ENCODE results near the gene GRAMD2A.

- TF ChIP-seq CTCF (IDR thresholded peaks at IDR 0.05), result no peak
- no peak for TF ChIP-seq ZFX (IDR thresholded peaks at IDR 0.05; ENCODE audit: borderline replicate concordance)
These were observed 3.0 kb upstream of the GRAMD2A start for GRCh38 chr15:72200395-72201237.

All from 22Rv1 (cell line).